ENCODE results near the gene SPACA7.
"Not testable (repeated sequence)": the region's sequence is repeated elsewhere in the genome, so short reads cannot be mapped to it uniquely, and the experiment has no call there.

Gene SPACA7

DNA sequence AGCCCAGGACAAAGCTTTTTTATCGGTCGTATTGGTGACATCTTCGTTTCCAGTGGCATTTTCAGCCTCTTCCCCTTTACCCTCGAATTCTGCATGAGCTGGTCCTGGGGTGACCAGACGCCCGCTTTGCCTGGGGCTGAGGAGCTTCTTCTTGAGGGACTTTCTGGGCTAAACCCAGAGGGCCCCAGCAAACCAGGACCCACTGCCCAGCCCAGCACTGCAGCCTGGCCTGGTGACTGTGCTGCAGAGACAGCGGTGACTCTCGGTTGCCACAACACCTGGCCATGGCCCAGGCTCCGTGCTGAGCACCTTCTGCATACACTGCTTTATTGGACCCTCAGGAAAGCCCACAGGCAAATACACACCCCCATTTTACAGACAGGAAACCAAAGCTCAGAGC is 21.0 kb downstream of the SPACA7 start:
- H3K27me3 Mint-ChIP-seq (ENCODE audit: low read depth), result peaks cover 20% of the 10 kb centered on the region
- H3K4me3 Mint-ChIP-seq, result no peak overlapping the region
- TF ChIP-seq, protein P1, sequence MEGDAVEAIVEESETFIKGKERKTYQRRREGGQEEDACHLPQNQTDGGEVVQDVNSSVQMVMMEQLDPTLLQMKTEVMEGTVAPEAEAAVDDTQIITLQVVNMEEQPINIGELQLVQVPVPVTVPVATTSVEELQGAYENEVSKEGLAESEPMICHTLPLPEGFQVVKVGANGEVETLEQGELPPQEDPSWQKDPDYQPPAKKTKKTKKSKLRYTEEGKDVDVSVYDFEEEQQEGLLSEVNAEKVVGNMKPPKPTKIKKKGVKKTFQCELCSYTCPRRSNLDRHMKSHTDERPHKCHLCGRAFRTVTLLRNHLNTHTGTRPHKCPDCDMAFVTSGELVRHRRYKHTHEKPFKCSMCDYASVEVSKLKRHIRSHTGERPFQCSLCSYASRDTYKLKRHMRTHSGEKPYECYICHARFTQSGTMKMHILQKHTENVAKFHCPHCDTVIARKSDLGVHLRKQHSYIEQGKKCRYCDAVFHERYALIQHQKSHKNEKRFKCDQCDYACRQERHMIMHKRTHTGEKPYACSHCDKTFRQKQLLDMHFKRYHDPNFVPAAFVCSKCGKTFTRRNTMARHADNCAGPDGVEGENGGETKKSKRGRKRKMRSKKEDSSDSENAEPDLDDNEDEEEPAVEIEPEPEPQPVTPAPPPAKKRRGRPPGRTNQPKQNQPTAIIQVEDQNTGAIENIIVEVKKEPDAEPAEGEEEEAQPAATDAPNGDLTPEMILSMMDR (IDR thresholded peaks at IDR 0.05; ENCODE audit: unreplicated experiment in 3 of 3), result no peak

DNA sequence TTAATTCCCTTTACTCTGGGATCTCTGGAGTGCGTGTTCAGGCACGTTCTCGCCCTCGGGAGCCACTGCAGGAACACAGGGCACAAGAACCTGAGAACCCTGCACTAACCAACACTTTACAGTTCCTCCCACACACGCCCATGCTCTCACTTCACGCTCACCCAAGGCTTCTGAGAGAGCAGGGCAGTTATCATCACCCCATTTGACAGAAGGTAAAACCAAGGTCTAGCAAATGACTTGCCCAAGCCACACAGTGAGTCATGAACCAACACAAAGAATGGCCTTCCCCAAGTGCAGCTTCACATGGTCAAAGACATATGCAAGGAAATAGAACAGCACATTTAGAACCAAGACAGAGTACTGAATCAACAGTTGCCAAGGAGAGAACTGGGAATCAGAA is 22.2 kb downstream of the SPACA7 start:
- H3K4me3 Mint-ChIP-seq; H3K9me3 Mint-ChIP-seq; H3K4me1 Mint-ChIP-seq; H3K36me3 Mint-ChIP-seq (ENCODE audit: low read depth); H3K27ac Mint-ChIP-seq: not testable (repeated sequence)
- H3K27me3 Mint-ChIP-seq (ENCODE audit: low read depth), result peaks cover 20% of the 10 kb centered on the region

More for the DNA sequence above, 21.0 kb downstream of the SPACA7 start:
- H3K9me3 Mint-ChIP-seq, result no peaks in the 10 kb centered on the region
- H3K27ac Mint-ChIP-seq, result no peak overlapping the region
- no peaks in the 10 kb centered on the region for H3K4me1 Mint-ChIP-seq
- no peaks in the 10 kb centered on the region for H3K36me3 Mint-ChIP-seq (ENCODE audit: low read depth)

DNA sequence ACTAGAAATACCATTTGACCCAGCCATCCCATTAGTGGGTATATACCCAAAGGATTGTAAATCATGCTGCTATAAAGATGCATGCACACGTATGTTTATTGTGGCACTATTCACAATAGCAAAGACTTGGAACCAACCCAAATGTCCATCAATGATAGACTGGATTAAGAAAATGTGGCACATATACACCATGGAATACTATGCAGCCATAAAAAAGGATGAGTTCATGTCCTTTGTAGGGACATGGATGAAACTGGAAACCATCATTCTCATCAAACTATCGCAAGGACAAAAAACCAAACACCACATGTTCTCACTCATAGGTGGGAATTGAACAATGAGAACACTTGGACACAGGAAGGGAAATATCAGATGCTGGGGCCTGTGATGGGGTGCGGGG is 33.7 kb downstream of the SPACA7 start:
- peaks cover 38% of the 10 kb centered on the region for H3K9me3 Mint-ChIP-seq
- H3K4me3 Mint-ChIP-seq; H3K36me3 Mint-ChIP-seq (ENCODE audit: low read depth); H3K27me3 Mint-ChIP-seq (ENCODE audit: low read depth); H3K4me1 Mint-ChIP-seq; H3K27ac Mint-ChIP-seq: not testable (repeated sequence)

DNA sequence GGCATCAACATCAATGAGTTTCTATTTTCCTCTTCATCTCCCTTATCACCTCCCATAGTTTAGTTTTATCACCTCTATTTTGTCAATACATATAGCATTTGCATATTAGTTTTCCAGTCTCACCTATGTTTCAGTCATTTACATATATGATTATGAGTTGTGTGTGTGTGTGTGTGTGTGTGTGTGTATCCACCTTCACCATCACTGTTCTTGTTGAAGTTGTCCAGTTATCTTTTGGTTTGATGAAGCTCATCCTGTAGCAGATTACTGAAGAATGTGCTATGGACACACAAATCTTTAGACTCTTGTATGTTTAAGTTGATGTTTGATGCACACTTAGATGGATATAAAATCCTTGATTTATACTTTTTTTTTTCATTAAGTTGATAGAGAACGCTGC is 40.5 kb downstream of the SPACA7 start:
- Mint-ChIP-seq H3K27me3 (ENCODE audit: low read depth) (peaks cover 2% of the 10 kb centered on the region), H3K4me1 (no peaks in the 10 kb centered on the region), H3K36me3 (ENCODE audit: low read depth) (peaks cover 5% of the 10 kb centered on the region), H3K4me3 (no peak overlapping the region), H3K27ac (no peak overlapping the region), H3K9me3 (peaks cover 66% of the 10 kb centered on the region)
- TF ChIP-seq, protein P1 (IDR thresholded peaks at IDR 0.05; ENCODE audit: unreplicated experiment in 3 of 3), result no peak

DNA sequence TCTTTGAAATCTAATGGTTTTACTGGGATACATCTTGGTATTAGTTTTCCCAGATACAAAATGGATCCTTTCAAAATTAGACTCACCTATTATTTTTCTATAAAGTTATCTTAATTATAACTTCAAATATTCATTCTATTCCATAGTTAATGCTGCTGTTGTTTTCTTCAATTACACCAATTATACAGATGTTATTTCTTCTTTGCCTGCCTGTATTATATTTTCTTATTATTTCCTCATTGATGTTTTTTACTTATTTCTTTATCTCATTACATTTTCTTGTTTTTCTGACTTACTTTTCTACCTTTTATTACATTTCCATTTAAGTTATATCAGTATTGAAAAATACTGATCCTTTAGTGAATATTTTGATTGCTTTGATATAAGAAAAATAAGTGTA is 40.9 kb downstream of the SPACA7 start:
- H3K27me3 Mint-ChIP-seq (ENCODE audit: low read depth), result peaks cover 4% of the 10 kb centered on the region
- H3K36me3 Mint-ChIP-seq (ENCODE audit: low read depth), result peaks cover 5% of the 10 kb centered on the region
- no peak overlapping the region for H3K4me3 Mint-ChIP-seq
- H3K27ac Mint-ChIP-seq, result no peak overlapping the region
- TF ChIP-seq, protein P1 (IDR thresholded peaks at IDR 0.05; ENCODE audit: unreplicated experiment in 3 of 3), result no peak
- no peaks in the 10 kb centered on the region for H3K4me1 Mint-ChIP-seq
- peaks cover 70% of the 10 kb centered on the region for H3K9me3 Mint-ChIP-seq

DNA sequence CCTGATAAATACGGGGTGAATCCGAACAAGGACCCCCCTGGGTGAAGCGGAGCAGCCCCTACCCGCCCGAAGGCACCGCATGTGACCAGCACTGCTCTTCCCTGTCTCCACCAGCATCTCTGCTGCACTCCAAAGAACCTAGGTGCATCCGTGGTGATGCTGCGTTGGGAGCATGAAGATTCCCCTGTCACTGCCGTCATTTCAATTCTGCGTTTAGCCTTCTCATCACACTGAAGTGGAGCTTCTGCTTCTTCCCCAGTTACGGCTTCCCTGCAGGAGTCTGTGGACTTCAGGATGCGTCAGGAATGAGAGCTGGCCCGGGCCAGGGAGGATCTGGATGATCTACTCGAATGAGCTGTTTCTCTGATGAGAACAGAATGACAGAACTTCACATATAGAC is 47.9 kb downstream of the SPACA7 start:
- H3K27me3 Mint-ChIP-seq (ENCODE audit: low read depth), result peaks cover 12% of the 10 kb centered on the region
- TF ChIP-seq, protein P1 (IDR thresholded peaks at IDR 0.05; ENCODE audit: unreplicated experiment in 3 of 3), result no peak
- no peak overlapping the region for H3K4me3 Mint-ChIP-seq
- peaks cover 71% of the 10 kb centered on the region for H3K9me3 Mint-ChIP-seq
- H3K36me3 Mint-ChIP-seq (ENCODE audit: low read depth), result peaks cover 5% of the 10 kb centered on the region
- H3K4me1 Mint-ChIP-seq, result no peaks in the 10 kb centered on the region
- no peak overlapping the region for H3K27ac Mint-ChIP-seq

DNA sequence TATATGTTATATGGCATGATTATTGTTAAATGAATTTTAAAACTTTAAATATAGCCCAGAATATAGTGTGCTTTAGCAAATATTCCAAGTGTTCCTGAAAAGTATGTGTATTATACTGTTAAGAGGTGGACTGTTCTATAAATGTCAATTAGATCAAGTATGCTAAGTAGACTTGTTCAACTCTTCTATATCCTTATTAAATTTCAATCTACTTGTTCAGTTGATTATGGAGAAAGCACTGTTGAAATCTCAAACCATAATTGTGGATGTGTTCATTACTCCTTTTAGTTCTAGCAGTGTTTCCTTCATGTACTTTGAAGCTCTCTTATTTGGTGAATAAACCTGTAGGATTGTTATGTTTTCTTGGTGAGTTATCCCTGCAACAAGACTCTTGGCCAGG is 52.5 kb downstream of the SPACA7 start:
- TF ChIP-seq, protein P1 (IDR thresholded peaks at IDR 0.05; ENCODE audit: unreplicated experiment in 3 of 3), result no peak
- Mint-ChIP-seq H3K4me3 (no peak overlapping the region), H3K36me3 (ENCODE audit: low read depth) (no peaks in the 10 kb centered on the region), H3K4me1 (no peaks in the 10 kb centered on the region), H3K27me3 (ENCODE audit: low read depth) (peaks cover 24% of the 10 kb centered on the region), H3K9me3 (peaks cover 45% of the 10 kb centered on the region), H3K27ac (no peak overlapping the region)

Data from nephron (organoid).